HG03175 (cell line): ENCODE data around the gene INTS11.
A peak's percentile ranks its signal among the peaks of the same experiment; 100 is the strongest.

Experiments used
- ATAC-seq: cut with Tn5 transposase; IDR thresholded peaks from one replicate; pipeline ENCODE4 v1.9.1; 2021; ENCODE audit warnings: mild to moderate bottlenecking, moderate library complexity; ENCODE audit not compliant: unreplicated experiment

Gene INTS11

DNA sequence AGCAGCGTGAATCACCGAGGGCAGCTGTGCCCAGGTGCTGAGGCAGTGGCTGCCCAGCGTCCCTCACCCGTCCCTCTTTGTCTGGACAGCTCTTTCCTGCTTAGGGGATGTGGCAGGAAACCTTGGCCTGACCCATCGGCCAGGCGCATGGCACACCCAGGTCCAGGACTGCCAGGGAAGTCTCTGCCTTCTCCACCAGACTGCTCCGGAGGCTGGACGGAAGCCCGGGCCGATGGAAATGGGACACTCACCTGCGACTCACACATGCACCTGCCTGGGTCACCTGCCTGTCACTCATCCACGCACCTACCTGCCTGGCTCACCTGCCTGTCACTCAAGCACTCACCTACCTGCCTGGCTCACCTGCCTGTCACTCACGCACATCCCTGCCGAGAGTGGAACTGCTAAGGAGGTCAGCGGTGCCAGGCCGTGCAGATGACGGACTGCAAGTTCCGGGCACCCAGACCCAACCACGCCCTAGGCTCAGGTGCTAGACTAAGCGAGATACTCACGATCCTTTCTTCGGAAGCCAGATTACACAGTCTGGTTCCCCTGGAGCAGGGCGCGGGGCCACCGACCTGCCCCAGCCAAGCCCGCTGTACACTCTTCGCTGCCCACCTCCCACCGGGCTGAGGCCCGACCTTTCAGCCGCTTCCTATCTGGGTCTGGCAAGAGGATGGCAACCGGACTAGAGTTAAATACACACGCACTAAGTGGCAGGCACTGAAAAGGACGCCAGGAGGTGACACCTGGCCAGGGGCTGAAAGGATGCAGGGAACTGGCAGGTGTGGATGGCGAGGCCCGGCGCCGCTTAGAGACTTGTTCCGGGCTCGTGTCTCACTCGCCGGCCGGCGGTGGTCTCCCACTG is 51.9 kb downstream of the INTS11 start:
- peak; percentile 9 for ATAC-seq

- ATAC-seq: no peak
Measured at GRCh38 chr1:1270813-1271212, 53.6 kb downstream of the INTS11 start.

GRCh38 chr1:1268284-1268682 is 56.2 kb downstream of the INTS11 start:
- no peak for ATAC-seq

DNA sequence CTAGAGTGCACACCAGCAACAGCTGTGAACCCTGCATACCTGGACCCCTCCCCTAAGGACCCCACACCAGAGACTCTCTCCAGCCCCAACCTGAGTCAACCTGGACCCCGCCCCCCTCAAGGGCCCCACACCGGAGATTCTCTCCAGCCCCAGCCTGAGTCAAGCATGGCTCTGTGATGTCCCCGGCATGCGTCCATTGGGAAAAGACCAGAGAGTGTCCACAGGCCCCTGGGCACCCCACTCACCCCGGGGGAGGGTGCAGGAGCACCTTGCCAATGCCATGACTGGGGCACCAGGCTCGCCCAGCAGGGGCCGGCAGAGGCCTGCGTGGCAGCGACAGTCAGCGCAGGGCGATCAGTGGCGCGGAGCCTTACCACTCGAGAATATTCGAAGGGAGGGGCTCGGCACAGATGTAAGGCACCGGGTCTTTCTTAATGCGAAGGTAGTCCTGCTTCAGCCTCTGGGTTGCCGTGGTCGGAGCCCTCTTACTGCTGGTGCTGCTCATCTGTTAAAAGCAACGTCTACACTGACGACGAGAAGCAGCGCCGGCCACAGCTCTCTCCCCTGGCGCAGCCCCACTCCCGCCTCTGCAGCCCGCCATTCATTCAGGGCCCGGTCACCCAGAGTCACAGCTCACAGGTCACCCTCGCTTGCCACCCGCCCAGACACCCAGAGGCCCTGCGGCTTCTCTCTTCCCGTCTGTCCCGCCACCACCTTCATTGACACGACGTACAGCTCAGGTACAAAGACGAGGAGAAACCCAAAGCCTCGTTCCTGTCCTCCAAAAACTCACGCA is 56.8 kb downstream of the INTS11 start:
- no peak for ATAC-seq

DNA sequence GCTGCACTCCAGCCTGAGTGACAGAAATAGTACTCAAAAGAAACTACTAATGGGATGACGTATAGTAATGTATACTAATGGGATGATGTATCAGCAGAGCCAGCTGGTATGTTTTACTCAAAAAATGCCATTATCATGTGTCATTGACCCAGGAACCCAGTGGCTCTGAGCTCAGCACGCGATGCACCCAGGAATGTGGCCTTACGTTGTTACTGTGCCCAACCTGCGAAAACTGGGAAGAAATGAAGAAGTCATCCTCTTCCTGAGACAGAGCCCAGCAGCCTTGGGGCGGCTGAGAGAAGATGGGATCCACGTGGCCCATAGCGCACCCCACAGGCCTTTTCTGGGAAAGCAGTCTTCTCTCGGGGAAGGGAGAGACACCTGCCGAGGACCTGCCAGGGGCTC is 59.6 kb downstream of the INTS11 start:
- ATAC-seq: no peak

GRCh38 chr1:1264026-1264425 is 60.4 kb downstream of the INTS11 start:
- no peak for ATAC-seq

- ATAC-seq: no peak
Measured at GRCh38 chr1:1262758-1263157, 61.7 kb downstream of the INTS11 start.

DNA sequence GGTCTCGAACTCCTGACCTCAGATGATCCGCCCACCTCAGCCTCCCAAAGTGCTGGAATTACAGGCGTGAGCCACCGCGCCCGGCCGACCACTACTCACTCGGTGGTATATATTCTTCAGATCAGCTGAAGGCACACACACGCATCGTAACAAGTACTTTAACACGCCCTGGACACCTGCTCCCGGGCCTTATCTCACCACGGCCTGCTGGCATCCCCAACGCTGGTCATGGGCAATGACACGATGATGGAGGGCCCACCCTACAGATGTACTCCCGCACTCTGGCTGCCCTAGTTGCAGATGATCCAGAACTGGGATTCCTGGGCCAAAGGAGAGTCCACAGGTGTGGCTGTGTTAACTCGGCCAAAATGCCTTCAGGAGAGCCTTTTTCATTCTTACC is 62.4 kb downstream of the INTS11 start:
- no peak for ATAC-seq
